OCI-LY1 (cell line): ENCODE measurements around the gene DBN1.

Experiments used
- EZH2 ChIP-seq: fragments of 200-600 bp; sonication (generic), shearing (Covaris generic); IDR thresholded peaks from 2 replicates; pipeline ENCODE4 v1.8.0; 2017; ENCODE audit warnings: borderline replicate concordance, mixed run types, mild to moderate bottlenecking, antibody characterized with exemption, low read length, moderate library complexity, mixed read lengths
- TF ChIP-seq, protein P1 (sequence below): fragments of 200-600 bp; sonication (generic), shearing (Covaris generic); IDR thresholded peaks from 2 replicates; pipeline ENCODE4 v1.5.1; 2017; ENCODE audit warnings: mild to moderate bottlenecking, antibody characterized with exemption, low read length, moderate library complexity, mixed read lengths

DNA sequence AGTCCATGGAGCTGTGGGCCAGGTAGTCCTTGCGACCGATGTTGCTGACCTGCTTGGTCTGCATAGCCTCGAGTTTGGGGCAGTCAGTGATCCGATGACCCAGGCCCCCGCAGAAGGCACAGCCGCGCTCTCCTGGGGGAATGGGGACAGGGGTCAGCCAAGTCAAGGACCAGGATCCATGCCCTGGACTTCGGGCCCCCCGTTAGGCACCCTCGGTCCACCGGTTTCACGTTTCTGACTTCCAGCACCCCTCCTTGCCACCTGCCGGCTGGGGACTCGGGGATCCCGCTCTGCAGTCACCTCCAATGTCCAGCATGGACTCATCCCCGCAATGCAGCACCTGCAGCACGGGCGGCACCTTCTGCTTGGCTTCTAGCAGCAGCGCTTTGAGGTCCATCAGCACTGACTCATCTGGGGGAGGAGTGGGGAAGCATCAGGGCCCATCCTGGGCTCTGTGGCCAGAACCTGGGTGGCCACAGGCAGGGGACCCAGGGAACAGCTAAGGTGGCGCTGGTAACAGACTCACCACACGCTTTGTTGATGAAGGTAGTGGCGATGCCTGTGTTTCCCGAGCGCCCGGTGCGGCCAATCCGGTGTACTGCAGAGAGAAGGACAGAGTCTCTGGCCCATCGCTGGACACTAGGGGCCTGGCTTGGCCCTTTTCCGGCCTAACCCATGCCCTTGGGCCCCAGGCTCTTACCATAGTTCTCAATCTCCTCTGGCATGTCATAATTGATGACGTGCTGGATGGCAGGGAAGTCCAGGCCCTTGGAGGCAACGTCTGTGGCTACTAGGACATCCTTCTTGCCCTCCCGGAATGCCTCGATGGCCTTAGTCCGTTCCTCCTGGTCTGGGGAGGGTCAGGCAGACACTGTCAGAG lies 38.6 kb upstream of the DBN1 start:
- TF ChIP-seq, protein P1, sequence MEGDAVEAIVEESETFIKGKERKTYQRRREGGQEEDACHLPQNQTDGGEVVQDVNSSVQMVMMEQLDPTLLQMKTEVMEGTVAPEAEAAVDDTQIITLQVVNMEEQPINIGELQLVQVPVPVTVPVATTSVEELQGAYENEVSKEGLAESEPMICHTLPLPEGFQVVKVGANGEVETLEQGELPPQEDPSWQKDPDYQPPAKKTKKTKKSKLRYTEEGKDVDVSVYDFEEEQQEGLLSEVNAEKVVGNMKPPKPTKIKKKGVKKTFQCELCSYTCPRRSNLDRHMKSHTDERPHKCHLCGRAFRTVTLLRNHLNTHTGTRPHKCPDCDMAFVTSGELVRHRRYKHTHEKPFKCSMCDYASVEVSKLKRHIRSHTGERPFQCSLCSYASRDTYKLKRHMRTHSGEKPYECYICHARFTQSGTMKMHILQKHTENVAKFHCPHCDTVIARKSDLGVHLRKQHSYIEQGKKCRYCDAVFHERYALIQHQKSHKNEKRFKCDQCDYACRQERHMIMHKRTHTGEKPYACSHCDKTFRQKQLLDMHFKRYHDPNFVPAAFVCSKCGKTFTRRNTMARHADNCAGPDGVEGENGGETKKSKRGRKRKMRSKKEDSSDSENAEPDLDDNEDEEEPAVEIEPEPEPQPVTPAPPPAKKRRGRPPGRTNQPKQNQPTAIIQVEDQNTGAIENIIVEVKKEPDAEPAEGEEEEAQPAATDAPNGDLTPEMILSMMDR, result no peak
- TF ChIP-seq EZH2, result no peak
